Activated CD4-positive, CD25-positive, alpha-beta regulatory T cell treated with anti-CD3 and anti-CD28 coated beads, Interleukin-2, amount 50 U/mL, for 72 hours (primary cell): ENCODE measurements around the gene MARK1.
"Not testable (repeated sequence)": the region's sequence is repeated elsewhere in the genome, so short reads cannot be mapped to it uniquely, and the experiment has no call there.

ENCODE experiments used
- DNase-seq: peaks from one replicate; pipeline ENCODE4 v3.0.0; 2021

The MARK1 gene

DNA sequence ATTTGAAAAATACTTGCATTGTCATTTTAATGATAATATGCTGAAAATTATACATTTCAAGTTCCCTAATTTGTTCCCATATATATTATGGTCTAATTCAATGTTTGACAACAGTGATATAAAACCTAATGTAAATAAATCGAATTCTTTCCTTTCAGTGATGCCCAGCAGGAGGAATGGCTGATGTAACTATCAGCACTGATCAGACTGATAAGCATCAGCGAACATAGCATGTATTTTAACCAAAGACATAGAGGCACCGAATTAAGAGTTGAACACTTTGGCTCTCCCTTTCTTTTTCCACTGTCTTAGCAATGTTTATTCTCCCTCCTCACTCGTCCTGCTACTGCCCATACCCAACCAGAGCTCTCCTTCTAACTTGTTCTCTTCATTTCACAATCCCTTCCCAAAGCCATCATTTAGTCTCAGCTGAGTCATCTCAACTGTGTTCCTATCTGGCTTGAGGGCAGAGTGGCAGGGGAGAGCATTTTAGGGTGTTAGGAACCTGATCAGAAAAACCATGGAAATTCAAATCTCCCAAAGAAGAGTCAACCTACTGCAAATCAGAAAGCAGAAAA, 103.4 kb downstream of the MARK1 start:
- DNase-seq = no peak

DNA sequence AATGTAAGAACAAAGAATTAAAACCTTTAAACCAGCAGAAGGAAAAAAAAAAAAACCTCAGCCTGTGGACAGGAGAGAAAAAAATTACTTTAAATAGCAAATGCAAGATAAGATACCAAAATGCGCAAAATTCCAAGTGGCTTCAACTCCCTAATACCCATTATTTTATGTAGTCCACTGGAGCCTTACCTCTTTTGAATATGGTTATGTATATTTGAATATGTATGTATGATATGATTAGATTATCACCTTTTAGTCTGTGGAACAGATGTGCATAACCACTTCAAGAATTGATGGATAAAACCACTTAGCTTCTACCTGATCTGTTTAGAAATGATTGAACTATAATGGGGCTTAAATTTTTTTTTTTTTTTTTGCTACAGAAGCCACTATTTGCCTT, 109.8 kb downstream of the MARK1 start:
- DNase-seq = no peak

DNA sequence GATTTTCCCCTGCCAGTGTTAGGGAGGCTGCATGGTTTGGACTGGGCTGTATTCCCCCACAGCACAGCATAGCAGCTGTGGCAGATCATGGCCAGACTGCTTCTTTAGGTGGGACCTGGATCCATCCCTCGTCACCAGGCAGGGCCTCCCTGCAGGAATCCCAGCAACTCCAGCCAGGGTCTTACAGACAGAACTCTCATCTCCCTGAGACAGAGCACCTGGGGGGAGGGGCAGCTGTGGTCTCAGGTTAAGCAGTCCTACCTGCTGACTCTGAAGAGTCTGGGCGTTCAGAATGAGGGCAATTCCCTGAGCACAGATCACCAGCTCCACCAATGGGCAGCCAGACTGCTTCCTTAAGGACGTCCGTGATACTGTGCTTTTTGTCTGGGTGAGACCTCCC, 114.3 kb downstream of the MARK1 start:
- no peak for DNase-seq

DNA sequence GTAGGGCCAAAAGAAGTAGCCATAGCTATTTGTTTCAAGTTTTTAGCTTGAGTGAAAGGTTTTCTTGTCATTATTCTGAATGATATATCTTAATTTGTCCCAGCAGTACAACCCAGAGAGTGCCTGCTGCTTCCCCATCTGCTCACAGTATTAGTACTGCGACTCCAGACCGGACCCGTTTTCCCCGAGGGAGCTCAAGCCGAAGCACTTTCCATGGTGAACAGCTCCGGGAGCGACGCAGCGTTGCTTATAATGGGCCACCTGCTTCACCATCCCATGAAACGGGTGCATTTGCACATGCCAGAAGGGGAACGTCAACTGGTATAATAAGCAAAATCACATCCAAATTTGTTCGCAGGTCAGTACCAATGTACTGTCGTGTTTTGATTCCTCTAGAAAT, 125.1 kb downstream of the MARK1 start:
- DNase-seq = no peak

DNA sequence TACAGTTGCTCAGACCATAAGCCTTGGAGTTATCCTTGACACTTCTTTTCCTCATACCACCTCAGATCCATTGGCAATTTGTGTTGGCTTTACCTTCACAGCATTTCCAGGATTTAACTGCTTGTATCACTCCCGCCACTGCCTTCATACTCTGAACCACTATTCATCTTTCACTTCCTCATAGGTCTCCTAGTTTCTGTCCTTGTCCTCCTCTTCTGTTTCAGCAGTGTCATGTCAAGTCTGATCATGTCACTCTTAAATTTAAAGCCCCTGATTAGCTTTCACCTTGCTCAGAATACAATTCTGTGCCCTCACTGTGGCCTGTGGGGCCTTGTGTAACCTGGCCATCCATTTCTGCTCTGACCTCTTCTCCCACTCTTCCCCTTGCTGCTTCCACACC, 127.6 kb downstream of the MARK1 start:
- no peak for DNase-seq

DNA sequence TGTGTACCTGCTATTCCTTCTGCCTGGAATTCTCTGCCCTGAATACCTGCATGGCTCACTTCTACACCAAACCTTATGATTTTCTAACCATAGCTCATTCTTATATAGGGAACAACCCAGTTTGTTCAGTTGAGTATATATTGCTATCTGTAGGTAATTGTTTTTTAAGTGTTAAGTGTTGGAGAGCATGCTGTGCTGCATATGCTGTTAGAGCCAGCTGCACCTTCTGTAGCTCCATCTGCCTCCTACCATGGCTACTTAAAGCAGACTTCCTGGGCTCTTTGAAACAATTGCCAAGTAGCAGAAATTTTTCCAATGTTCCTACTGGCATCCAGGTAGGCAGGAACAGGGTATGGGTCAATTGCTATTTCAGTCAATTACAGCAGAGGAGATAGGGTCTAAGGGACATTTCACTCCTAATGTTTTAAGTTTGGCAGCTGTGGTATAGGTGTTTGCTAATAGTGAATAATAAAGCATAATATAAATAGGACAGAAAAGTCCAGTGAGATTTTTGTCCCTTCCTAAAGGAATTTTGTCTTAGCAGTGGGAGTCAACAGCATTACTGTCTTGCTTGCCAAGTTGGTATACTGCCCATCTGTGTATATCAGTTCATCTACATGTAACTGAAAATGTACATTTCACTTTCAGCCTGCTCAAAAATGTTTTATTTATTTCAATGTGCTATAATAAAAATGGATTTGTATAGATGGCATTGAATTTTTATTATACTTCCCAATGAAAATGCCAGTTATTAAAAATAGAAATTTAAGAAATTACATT, 128.2 kb downstream of the MARK1 start:
- DNase-seq = no peak

DNA sequence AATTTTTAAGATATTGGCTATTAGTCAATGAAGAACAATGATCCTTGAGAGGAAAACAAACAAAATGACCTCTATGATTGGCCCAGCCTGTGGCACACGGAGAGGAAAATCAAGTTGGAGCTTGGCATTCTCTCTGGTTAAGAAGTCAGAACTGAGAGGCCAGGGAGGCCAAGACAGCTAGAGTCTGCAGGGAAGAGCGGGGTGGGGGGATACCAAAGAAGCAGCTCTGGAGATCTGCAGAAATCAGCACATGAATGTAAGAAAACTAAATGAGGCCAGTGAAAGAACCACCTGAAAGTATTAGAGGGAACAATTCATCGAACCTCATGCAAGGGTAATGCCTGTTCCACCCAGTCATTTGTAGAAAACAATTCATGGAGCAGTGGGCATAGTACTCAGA, 138.4 kb downstream of the MARK1 start:
- no peak for DNase-seq

DNA sequence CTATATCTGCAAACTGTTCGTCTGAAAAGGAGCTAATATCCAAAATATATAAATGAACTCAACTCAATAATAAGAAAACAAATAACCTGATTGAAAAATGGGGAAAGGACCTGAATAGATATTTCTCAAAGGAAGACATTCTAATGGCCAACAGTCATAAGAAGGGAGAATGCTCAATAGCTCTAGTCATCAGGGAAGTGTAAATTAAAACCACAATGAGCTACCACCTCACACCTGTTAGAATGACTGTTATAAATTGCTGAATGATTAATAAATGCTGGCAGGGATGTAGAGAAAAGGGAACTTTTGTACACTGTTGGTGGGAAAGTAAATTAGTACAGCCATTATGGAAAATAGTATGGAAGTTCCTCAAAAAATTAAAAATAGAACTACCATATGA, 141.1 kb downstream of the MARK1 start:
- no peak for DNase-seq

DNA sequence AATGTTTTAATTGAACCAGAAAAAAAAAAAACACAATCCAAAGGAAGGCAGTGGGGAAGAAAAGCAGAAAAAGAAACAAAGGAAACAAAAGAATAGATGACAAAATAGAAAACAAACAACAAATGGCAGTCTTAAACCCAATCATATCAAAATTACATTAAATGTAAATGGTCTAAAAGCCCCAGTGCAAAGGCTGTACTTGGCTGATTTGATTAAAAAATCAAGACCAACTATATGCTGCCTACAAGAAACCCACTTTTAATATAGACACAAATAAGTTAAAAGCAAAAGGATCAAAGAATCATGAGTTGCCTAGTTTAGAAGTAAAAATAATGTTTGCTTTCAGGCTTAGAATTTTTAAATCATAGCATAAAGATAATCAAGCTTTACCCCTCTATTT, 142.4 kb downstream of the MARK1 start:
- no peak for DNase-seq

DNA sequence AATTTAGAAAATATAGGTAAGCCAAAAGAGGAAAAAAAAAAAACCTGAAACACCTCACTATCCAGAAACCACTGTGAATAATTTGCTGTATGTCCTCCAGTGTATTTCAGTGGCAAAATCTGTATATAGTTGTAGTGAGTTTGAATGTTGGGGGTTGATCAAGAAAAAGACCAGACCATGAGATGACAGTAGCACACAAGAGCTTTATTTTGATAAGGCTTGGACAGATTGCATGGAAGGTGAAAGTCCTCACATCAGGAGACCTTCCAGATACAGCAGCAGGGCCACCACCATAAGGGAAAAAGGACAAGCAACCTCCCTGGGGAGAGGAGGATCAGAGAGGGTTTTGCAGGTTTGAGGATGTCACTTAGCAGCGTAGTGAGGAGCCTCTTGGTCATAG, 146.0 kb downstream of the MARK1 start:
- DNase-seq = no peak

DNA sequence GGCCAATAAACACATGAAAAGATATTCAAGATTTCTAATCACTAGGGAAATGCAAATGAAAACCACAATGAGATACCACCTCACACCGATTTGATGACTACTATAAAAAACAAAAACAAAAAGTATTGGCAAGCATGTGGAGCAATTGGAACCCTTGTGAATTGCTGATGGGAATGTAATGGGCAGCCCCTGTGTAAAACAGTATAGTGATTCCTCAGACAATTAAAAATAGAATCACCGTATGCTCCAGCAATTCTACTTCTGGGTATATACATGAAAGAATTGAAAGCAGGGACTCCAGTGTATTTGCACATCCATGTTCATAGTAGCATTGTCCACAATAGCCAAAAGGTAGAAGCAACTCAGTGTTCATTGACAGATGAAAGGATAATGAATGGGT, 149.3 kb downstream of the MARK1 start:
- DNase-seq = no peak

DNA sequence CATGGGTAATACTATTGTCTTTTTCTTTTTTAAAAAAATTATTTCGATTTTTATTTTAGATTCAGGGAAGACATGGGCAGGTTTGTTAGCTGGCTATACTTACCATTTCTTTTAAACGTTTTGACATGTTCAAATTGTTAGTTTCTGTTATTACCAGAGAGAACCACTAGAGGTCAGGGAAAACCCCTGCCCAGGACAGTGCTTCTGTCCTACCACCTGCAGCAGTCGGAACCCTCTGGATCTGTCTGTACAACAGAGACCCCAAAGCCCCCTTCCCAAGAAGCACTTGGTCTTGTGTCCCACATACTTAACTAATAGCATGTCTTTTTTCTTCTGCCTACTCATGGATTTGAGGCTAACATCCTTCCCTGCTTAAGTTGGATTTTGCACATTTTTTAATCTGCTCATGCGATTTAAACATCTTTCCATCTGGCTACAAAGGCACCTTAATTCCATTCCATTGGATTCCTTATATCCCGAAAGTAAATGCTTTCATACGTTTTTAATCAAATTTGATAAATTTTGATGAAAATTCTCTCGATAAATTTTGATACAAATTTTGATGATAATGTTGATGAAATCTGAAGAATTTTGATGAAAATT, 152.2 kb downstream of the MARK1 start:
- no peak for DNase-seq

DNA sequence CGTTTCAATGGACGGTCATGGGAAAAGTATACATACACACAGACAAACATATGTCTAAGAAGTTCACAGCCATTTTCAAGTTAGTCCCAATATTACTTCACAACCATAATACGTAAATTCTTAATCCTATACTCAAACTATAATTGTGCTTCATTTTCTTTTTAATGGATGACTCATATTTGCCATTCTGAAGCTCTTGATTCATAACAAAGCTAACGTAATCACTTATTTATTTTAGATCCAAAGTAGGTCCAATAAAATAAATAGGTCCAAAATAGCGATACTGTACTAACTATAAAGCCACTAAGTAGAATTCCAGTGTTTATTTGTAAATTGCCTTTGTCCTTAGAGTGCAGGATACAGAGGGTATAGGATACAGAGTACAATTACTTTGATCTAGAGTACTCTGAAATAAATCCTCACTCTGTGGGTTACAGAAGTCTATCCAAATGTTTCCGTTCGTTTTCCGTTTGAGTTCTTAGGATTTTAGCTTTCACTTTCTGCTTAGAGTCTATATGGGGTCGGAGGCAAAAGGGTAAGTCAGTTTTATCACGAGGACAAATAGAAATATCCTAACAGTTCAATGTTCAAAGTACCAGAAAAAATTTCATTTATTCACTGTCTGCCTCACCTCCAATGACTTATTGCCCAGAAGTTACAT, 153.4 kb downstream of the MARK1 start:
- no peak for DNase-seq

DNA sequence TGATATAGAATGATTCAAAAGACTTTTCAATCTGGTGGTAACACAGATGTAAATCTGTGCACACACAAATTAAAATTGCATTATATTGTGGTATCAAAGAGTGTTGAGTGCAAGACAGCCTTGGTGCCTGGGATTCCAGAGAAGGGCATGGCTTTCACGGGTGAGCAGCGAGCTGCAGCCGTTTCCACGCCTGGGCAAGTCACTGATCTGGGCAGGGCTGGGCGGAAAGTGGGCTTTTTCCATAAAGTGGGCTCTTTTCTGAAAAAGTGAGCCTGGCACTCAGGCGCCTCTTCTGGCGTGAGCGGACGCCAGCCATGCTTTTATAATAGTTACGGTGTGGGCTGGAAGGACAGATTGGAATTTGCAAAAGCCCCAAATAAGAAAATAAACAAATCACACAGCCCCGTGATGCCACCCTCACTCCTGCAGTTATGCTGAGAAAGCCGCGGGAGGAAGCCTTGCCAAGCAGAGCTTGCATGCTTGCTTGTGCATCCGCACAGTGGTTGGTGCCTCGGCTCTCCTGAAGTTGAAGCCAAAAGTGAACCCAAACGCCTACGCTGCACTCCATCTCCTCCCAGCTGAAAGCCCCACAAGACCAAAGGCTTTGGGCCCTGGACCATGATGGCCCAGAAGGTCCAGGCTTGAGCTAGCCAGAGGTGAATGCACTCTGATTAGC, 155.1 kb downstream of the MARK1 start:
- DNase-seq = no peak

DNA sequence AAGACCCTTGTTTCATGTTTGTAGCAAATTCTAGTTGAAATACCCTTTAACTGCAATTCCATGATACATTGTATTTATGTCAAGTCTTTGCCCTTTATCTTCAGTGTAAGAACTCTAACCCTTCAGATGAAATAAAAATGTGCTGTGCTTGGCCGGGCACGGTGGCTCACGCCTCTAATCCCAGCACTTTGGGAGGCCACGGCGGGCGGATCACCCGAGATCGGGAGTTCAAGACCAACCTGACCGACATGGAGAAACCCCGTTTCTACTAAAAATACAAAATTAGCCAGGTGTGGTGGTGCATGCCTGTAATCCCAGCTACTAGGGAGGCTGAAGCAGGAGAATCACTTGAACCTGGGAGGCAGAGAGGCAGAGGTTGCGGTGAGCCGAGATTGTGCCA, 155.8 kb downstream of the MARK1 start:
- not testable (repeated sequence) for DNase-seq

DNA sequence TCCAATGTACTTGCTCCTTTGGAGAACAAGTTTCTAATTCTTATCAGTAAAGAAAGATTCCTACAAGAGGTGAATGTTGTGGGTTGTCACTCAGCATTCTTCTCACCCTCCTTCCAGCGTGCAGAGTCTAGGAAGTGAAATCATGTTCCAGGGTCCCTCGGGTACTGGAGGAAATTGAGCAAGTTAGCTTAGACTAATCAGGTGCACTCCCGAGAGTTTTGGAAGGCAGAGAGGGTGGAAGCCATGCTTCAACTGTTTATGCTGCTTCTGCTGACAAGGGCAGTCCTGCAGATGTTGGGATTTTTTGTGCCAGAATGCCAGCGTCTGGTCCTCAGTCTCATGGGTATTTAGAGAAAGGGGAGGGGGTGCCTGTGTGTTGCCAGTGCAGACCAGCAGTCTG, 157.0 kb downstream of the MARK1 start:
- DNase-seq = no peak

DNA sequence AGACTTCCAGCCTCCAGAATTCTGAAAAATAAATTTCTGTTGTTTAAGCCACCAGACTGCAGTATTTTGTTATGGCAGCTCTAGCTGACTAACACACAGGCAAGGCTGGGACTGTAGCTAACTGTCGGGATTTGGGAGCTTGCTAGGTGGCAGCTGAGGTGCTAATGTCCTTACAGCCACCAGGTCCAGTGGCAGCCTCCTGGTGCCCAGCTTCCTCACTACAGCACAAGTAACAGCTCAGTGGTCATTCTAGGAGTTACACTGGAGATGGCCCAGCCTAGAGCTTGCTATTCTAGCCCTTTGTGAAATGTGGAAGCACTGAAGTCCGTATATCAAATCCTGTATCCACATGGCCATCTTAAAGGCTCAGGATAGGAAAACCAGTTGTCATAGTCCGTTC, 157.9 kb downstream of the MARK1 start:
- no peak for DNase-seq

DNA sequence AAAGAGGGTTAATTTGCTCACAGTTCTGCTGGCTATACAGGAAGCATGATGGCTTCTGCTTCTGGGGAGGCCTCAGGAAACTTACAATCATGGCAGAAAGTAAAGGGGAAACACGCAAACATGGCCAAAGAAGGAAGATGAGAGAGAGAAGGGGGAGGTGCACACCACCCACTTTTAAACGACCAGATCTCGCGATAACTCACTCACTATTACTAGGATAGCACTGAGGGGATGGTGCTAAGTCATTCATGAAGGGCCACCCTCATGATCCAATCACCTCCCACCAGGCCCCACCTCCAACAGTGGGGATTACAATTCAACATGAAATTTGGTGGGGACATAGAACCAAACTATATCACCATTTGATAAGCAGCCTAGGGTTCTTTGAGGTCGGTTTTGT, 159.9 kb downstream of the MARK1 start:
- no peak for DNase-seq

DNA sequence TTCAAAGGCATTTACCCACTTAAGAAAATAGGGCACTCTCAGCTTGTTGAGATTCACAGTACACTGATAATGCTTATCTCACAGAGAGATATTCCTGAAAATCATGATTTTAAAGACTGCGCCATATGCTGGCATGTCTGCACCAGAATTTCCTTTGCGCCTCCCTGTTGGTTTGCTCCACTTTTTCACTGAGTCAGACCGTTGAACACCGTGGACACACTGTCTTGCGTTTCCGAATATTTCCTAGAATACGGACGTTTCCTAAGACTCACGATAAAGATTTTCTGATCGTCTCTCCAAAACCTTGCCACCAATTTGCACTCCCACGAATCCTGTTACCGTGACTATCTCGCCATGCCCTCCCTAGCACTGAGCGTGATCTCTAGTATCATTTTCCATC, 161.7 kb downstream of the MARK1 start:
- no peak for DNase-seq

DNA sequence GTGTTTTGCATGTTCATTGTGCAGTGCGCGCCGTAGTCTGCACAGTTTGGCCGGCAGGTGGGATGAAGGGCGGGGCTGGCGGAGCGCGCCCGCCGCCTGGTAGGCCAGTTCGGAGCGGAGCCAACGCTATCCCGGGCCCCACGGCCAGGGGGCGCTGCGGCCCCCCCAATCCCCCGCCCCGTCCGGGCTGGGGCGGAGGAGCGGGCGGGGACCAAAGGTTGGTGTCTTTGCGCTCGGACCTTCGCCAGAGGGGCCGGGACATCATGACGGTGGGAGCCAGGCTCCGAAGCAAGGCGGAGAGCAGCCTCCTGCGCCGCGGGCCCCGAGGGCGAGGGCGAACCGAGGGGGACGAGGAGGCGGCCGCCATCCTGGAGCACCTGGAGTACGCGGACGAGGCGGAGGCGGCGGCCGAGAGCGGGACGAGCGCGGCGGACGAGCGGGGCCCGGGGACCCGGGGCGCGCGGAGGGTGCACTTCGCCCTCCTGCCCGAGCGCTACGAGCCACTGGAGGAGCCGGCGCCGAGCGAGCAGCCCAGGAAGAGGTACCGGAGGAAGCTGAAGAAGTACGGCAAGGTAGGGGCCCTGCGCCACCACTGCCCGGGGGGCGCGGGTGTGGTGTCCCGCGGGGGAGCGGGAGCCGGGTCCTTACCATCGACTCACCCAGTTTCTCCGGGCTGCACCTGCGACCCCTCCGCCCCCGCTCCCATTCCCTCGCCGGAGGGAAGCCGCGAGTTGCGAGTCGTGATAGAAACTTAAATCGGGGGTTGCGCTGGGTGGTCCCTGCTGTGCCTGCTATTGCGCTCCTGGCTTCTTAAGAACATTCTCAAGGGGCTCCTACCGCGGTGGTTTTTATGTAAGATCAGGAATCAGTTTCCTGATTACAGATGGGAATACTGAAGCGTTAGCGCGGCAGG, 162.5 kb downstream of the MARK1 start, which contains the start of gene C1orf115:
TSS of gene C1orf115 (plus strand) at position 224 of the 913 bp plus-strand sequence. CDS start at position 264, 40 bp downstream.
- peak; percentile 63 for DNase-seq

DNA sequence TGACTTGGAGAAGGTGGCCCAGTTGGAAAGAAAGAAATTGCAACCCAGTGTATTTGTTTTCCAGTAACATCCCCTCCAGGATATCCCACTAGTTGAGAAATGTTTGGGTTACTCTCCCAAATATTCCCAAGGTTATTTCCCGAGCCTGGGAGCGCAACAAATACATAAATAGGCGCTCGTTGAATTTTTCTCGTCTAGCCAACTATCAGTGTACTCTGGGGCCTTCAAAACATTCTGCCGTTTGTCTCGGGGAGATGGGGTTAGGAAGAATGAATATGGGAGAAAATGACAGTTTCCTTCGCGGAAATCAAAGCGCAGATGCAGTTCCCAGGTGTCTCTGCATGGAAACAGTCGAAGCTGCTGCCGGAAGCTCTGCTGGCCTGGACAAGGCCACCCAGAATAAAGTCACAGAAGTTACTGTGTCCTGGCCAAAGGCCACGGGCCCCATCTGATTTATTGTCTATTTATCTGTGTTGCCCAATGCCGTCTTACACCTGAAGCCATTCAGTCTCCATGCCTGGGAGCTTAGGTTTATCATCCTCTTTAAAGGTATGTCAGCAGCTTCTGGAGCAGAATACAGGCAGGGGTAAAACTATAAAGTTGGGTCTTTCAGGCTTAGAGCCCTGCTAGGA, 163.2 kb downstream of the MARK1 start:
- DNase-seq = no peak
